ENCODE data around the gene POLR1A.

The POLR1A gene

DNA sequence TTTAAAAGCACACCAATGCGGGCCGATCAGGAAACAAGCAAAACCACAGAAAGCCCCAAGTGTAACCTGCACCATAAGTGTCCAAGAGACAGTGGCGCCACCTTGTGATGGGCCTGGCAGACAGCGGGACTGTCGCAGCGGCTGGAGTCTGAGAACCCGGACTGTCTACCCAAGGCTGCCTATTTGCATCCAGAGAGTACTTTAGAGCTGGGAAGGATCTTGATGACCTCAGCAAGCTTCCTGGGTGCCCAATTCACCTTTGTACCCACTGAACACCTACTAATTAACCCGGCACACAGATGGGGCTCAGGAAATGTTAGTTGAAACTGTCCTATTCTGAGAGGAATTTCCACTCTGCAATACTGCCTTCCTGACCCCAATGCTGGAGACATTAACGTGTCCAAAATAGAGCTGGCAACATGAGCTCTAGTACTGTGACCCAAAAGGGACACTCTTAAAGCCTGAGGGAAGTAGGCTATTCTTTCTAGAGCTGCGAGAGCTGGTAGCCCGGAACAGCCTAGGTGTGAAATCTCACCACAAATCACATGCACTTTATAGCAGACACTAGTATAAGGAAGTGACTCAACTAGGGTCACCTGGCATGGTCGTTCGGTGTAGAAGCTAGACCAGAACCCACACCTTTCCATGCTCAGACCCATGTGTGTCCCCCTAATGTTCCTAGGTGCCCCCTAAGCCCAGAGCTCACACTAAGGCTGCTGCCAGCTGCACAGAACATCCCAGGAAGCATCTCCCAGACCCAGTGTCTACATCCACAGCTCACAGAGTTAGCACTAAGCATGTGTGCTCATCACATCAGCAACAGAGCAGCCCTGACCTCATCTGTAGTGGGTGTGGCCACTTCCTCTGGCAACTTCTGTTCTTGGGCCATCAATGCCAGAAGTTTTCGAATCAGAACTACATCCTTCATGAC, 25.4 kb downstream of the POLR1A start:
- Mint-ChIP-seq H3K4me1 (ENCODE audit: low read depth in 2 of 2) (peaks cover 24 to 31% of the 10 kb centered on the region in 2 donors), H3K27me3 (no peaks in the 10 kb centered on the region), H3K4me3 (peak overlapping the region; percentile 69 to 72), H3K27ac (peak overlapping the region; percentile 97 to 99), H3K36me3 (ENCODE audit: insufficient read depth) (peaks cover 13% of the 10 kb centered on the region), H3K9me3 (no peaks in the 10 kb centered on the region)
- DNase-seq (peak; percentile 86 to 91 (median 87)), ATAC-seq (replicated peaks) (peak; percentile 89)

DNA sequence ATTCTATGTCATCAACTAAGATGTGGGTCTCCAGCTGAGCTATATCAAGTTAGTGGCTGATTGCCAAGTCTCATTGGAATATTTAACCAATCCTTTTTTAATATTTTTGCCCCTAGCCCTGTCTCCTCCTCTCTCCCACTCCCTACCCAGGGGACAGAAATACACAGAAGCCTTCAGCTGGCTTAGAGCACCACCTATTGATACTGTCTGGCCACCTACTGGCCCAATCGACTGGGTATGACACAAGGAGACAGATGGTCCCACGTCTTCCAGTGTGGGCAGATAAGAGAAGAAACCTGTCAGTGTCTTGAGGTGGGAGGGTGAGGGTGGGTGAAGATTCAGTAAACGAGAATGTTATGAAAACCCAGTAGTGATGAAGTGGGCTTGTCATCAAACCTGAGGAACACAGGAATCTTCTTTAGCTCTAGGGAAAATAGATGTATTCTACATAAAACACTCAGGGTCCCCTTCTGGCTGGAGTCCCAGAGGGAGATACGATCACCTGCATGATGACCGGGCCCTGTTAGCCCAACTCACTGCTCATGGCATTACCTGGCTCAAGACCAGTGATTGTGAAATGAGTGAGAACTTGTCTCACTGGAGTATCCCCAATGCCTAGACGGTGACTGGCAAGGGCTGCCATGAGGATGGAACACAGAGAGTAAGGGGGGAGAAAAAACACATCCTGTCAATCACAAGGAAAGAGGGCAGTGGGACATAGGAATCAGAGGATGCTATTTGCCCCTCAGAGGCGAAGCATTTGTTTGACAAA, 26.7 kb downstream of the POLR1A start:
- Mint-ChIP-seq H3K36me3 (ENCODE audit: insufficient read depth) (peaks cover 8% of the 10 kb centered on the region), H3K27me3 (no peaks in the 10 kb centered on the region), H3K9me3 (no peaks in the 10 kb centered on the region), H3K4me1 (ENCODE audit: low read depth in 2 of 2) (peaks cover 24 to 31% of the 10 kb centered on the region in 2 donors), H3K27ac (peak overlapping the region; percentile 97 to 99), H3K4me3 (peak overlapping the region in 1 of 2 donors; percentile 69)
- DNase-seq (peak; percentile 31 to 40 (median 39)), ATAC-seq (replicated peaks) (no peak)

- Mint-ChIP-seq H3K9me3 (peaks cover 0 to 2% of the 10 kb centered on the region in 2 donors), H3K27me3 (no peaks in the 10 kb centered on the region), H3K36me3 (ENCODE audit: insufficient read depth) (peaks cover 13% of the 10 kb centered on the region), H3K4me1 (ENCODE audit: low read depth in 2 of 2) (peaks cover 31 to 33% of the 10 kb centered on the region in 2 donors), H3K27ac (peak overlapping the region; percentile 42 to 75), H3K4me3 (no peak overlapping the region)
- DNase-seq = no peak
- ATAC-seq (replicated peaks) = no peak
These were observed 29.8 kb downstream of the POLR1A start for GRCh38 chr2:86075886-86076285.

GRCh38 chr2:86074811-86075210, 30.9 kb downstream of the POLR1A start:
- H3K4me3 Mint-ChIP-seq = no peak overlapping the region
- peaks cover 20 to 22% of the 10 kb centered on the region in 2 donors for H3K4me1 Mint-ChIP-seq (ENCODE audit: low read depth in 2 of 2)
- no peaks in the 10 kb centered on the region for H3K27me3 Mint-ChIP-seq
- peaks cover 0 to 2% of the 10 kb centered on the region in 2 donors for H3K9me3 Mint-ChIP-seq
- DNase-seq = no peak
- no peak overlapping the region for H3K27ac Mint-ChIP-seq
- peaks cover 11% of the 10 kb centered on the region for H3K36me3 Mint-ChIP-seq (ENCODE audit: insufficient read depth)
- no peak for ATAC-seq (replicated peaks)

DNA sequence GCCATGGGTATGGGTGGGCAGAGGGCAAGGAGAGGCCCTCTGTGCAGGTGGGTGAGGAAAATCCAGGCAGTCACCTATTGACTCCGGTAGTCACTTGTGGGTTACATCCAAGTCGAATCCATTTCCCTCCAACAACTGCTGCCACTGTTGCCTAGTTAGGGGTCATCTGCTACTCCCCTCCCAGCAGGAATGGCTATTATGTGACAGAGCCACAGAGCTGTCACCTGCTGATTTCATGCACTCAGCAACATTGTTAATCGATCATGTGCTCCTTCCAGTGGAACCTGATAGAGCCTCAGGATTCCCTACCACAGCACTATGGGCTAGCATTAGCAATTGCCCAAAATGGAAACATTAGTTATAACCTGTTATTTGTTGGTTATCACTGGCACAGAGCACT, 31.4 kb downstream of the POLR1A start:
- Mint-ChIP-seq H3K27me3 (no peaks in the 10 kb centered on the region), H3K27ac (no peak overlapping the region)

DNA sequence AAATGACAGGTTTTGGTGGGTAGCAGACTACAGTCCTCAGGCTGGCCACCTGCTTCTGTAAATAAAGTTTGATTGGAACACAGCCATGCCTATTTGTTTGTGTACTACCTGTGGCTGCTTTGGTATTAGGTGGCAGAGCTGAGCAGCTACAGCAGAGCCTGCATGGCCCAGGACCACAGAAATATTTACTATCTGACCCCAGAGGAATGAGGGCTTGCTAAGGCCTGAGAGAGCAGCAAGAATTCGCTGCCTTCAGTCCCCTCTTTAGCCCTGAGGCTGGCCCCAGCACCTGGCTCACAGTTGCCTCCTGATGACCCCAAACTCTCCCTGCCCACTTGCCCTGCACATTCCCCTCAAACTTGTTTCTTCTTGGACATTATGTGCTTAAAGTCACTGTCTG, 32.5 kb downstream of the POLR1A start:
- H3K4me1 Mint-ChIP-seq (ENCODE audit: low read depth in 2 of 2) = peaks cover 12 to 15% of the 10 kb centered on the region in 2 donors
- H3K36me3 Mint-ChIP-seq (ENCODE audit: insufficient read depth) = peaks cover 13% of the 10 kb centered on the region
- H3K4me3 Mint-ChIP-seq = no peak overlapping the region
- H3K27ac Mint-ChIP-seq = peak overlapping the region in 1 of 2 donors; percentile 87
- no peak for DNase-seq
- H3K9me3 Mint-ChIP-seq = peaks cover 0 to 2% of the 10 kb centered on the region in 2 donors
- no peaks in the 10 kb centered on the region for H3K27me3 Mint-ChIP-seq
- no peak for ATAC-seq (replicated peaks)

More for the DNA sequence above, 31.4 kb downstream of the POLR1A start:
- ATAC-seq (replicated peaks) = no peak
- Mint-ChIP-seq H3K4me3 (no peak overlapping the region), H3K9me3 (peaks cover 0 to 2% of the 10 kb centered on the region in 2 donors), H3K36me3 (ENCODE audit: insufficient read depth) (peaks cover 10% of the 10 kb centered on the region), H3K4me1 (ENCODE audit: low read depth in 2 of 2) (peaks cover 16 to 19% of the 10 kb centered on the region in 2 donors)
- no peak for DNase-seq

GRCh38 chr2:86072271-86072858, 33.3 kb downstream of the POLR1A start:
- ATAC-seq (replicated peaks) (no peak), DNase-seq (no peak)
- no peak overlapping the region for H3K4me3 Mint-ChIP-seq
- no peaks in the 10 kb centered on the region for H3K27me3 Mint-ChIP-seq
- peak overlapping the region in 1 of 2 donors; percentile 87 for H3K27ac Mint-ChIP-seq
- peaks cover 0 to 2% of the 10 kb centered on the region in 2 donors for H3K9me3 Mint-ChIP-seq
- peaks cover 17 to 19% of the 10 kb centered on the region in 2 donors for H3K4me1 Mint-ChIP-seq (ENCODE audit: low read depth in 2 of 2)
- peaks cover 13% of the 10 kb centered on the region for H3K36me3 Mint-ChIP-seq (ENCODE audit: insufficient read depth)

DNA sequence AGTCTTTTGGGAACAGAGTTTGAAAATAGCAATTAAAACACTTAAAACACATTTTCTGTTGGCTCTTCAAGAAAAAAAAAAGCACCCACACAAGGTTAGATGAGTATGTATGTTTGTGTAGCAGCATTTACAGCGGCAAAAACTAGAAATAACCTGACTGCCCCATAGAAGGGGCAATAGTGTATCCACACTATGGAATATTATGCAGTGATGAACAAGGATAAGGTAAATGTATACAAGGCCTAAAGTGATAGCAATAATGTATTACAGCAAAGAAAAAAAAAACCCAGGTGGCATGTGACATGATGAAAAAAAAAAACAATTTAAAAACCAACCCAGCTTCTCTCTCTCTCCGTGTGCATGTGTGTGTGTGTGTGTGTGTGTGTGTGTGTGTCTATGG, 34.8 kb downstream of the POLR1A start:
- peaks cover 13% of the 10 kb centered on the region for H3K36me3 Mint-ChIP-seq (ENCODE audit: insufficient read depth)
- H3K27me3 Mint-ChIP-seq = no peaks in the 10 kb centered on the region
- no peak for DNase-seq
- peaks cover 17% of the 10 kb centered on the region in 2 donors for H3K4me1 Mint-ChIP-seq (ENCODE audit: low read depth in 2 of 2)
- H3K27ac Mint-ChIP-seq = peak overlapping the region; percentile 29 to 54
- ATAC-seq (replicated peaks) = no peak
- H3K9me3 Mint-ChIP-seq = peaks cover 0 to 2% of the 10 kb centered on the region in 2 donors
- no peak overlapping the region for H3K4me3 Mint-ChIP-seq

- DNase-seq = no peak
- Mint-ChIP-seq H3K4me1 (ENCODE audit: low read depth in 2 of 2) (peaks cover 17% of the 10 kb centered on the region in 2 donors), H3K9me3 (peaks cover 0 to 2% of the 10 kb centered on the region in 2 donors), H3K36me3 (ENCODE audit: insufficient read depth) (peaks cover 21% of the 10 kb centered on the region), H3K27ac (peak overlapping the region in 1 of 2 donors; percentile 35), H3K4me3 (no peak overlapping the region), H3K27me3 (no peaks in the 10 kb centered on the region)
- ATAC-seq (replicated peaks) = no peak
These were observed 35.8 kb downstream of the POLR1A start for GRCh38 chr2:86069783-86070339.

GRCh38 chr2:86069091-86069685, 36.5 kb downstream of the POLR1A start:
- peaks cover 0 to 2% of the 10 kb centered on the region in 2 donors for H3K9me3 Mint-ChIP-seq
- ATAC-seq (replicated peaks) = no peak
- no peak for DNase-seq
- no peak overlapping the region for H3K4me3 Mint-ChIP-seq
- H3K27me3 Mint-ChIP-seq = no peaks in the 10 kb centered on the region
- peaks cover 17% of the 10 kb centered on the region in 2 donors for H3K4me1 Mint-ChIP-seq (ENCODE audit: low read depth in 2 of 2)
- peak overlapping the region; percentile 35 to 77 for H3K27ac Mint-ChIP-seq
- H3K36me3 Mint-ChIP-seq (ENCODE audit: insufficient read depth) = peaks cover 21% of the 10 kb centered on the region

DNA sequence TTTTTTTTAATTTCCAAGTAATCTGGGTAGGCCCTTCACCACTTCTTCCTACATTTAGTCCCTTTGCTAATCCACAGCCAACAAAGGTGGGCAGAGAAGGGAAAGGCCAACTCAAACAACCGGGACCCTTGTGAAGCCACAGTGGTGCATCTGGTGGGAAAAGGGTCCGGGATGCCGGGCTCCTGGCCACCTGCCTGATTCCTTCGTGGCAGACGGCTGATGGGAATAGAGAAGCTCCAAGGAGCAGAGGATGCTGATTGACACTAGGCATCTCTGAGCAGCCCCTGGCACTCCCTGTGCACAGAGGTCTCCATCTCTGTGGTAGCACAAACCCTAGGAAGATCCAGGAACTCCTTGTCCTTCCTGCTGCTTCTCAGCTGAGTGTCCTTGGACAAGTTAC, 37.0 kb downstream of the POLR1A start:
- ATAC-seq (replicated peaks) (no peak), DNase-seq (no peak)
- no peak overlapping the region for H3K4me3 Mint-ChIP-seq
- H3K4me1 Mint-ChIP-seq (ENCODE audit: low read depth in 2 of 2) = peaks cover 17% of the 10 kb centered on the region in 2 donors
- peaks cover 0 to 2% of the 10 kb centered on the region in 2 donors for H3K9me3 Mint-ChIP-seq
- H3K27me3 Mint-ChIP-seq = no peaks in the 10 kb centered on the region
- H3K36me3 Mint-ChIP-seq (ENCODE audit: insufficient read depth) = peaks cover 25% of the 10 kb centered on the region
- peak overlapping the region; percentile 77 to 87 for H3K27ac Mint-ChIP-seq

- Mint-ChIP-seq H3K4me1 (ENCODE audit: low read depth in 2 of 2) (peaks cover 14 to 17% of the 10 kb centered on the region in 2 donors), H3K27ac (peak overlapping the region; percentile 77 to 87)
These were observed 37.5 kb downstream of the POLR1A start for GRCh38 chr2:86068136-86068588.

More at GRCh38 chr2:86068136-86068588, 37.5 kb downstream of the POLR1A start:
- Mint-ChIP-seq H3K27me3 (no peaks in the 10 kb centered on the region), H3K9me3 (peaks cover 0 to 2% of the 10 kb centered on the region in 2 donors), H3K36me3 (ENCODE audit: insufficient read depth) (peaks cover 29% of the 10 kb centered on the region), H3K4me3 (peak overlapping the region in 1 of 2 donors; percentile 42)
- ATAC-seq (replicated peaks) (peak; percentile 96), DNase-seq (peak; percentile 26 to 41 (median 38))

Measured in effector memory CD8-positive, alpha-beta T cell (primary cell).